ENCODE data around the gene HSD17B3.
A peak's percentile ranks its signal among the peaks of the same experiment; 100 is the strongest.
"Not testable (repeated sequence)": the region's sequence is repeated elsewhere in the genome, so short reads cannot be mapped to it uniquely, and the experiment has no call there.

Gene HSD17B3

GRCh38 chr9:96305171-96305570 lies 3.2 kb upstream of the HSD17B3 start:
- DNase-seq = no peak

DNA sequence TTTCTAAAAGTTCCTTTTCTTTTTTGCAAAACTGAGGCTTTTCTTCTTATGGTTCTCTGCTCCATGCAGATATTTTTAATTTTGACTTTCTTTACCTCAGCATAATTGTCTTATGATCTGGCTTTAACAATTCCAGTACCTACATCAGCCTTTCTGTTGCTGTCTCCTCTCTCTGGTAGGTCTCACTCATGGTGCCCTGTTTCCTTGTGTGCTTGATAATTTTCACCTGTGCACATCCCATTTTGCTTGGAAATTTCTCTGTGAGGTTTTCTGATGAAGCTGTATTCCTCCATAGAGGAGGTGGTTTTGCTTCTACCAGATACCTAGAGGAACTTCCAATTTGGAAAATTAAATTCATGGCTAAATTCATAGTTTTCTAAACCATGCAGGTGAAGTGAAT lies 2.3 kb upstream of the HSD17B3 start:
- no peak for DNase-seq

DNA sequence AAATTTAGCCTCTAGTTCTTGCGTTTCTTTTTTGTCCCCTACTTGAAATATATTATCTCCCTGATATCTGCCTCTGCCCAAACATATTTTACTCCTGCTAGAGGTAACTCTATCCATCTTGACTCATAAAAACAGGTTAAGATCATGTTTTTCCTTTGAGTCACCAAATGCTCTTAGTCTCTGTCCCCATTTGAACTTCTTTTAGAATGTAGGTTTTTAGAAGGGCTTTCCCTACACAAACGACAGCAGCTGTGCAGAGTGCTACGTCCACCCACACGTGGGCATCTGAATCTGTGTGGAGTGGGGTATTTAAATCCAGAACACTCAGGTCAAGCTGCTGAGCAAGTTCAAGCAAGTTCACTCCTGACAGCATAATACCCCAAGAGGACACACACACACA lies 2.2 kb downstream of the HSD17B3 start:
- no peak for DNase-seq

GRCh38 chr9:96294159-96294545 lies 7.8 kb downstream of the HSD17B3 start:
- DNase-seq = no peak

- no peak for DNase-seq
Observed at GRCh38 chr9:96293498-96294158, 8.3 kb downstream of the HSD17B3 start.

DNA sequence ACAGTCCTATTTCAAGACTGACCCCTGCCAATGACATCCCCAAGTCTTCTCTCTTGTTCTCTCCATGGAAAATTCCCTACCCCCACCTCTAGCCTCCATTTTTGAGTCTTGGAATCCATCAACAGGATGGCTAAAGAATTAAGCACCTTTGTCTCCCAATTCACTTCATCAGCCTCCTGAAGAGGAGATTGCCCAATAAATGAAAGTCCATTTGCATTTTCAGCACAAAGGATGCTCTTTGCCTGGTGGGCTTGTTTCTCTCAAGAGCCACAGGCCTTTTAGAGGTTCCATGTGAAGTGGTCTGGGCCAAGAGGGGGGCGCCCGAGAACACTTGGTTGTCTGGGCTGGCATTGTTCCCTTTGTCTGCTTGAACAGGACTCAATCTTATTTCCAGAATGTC lies 12.6 kb downstream of the HSD17B3 start:
- no peak for DNase-seq

DNA sequence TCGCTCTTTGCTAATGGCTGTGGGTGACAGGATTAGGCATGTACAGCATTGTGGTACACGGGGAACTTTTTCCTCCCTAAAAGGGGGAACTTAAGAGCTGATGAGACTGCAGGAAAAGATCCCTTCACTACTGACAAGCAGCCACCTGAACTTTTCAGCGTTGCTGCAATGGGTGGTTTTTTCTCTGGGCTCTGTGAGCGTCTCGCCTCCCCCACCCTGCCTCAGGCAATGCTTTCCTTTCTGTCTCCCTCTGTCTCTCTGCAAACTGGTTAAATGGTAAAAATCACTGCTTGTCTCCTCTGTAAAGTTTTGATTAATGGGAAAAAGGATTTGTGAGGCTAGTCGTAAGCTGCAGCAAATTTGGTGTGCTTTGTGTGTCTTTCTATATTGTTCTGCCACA lies 20.3 kb downstream of the HSD17B3 start:
- no peak for DNase-seq

GRCh38 chr9:96279932-96280331 lies 22.0 kb downstream of the HSD17B3 start:
- no peak for DNase-seq

GRCh38 chr9:96274939-96275338 lies 27.0 kb downstream of the HSD17B3 start:
- no peak for DNase-seq

DNA sequence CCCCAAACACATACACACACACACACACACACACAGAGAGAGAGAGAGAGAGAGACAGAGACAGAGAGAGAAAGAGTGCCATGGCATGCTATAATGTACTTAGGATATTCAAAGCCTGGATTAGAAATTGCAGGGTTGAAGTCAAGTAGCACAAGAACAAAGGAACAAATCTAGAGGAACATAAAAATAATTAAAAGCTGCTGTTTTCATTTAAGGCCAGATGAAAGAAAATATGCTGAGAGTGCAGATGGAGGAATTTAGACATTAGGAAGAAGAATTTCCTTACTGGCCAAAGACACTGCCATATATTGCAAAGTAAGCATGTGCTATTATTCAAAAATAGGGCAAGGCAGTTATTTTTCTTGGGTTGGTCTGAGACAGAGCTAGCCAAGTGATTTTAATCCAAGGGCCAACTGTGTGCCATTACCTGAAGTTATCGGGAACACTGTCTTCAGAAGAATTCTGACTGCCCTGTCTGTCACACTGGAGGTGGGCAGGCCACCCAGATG lies 31.7 kb downstream of the HSD17B3 start:
- DNase-seq = no peak

DNA sequence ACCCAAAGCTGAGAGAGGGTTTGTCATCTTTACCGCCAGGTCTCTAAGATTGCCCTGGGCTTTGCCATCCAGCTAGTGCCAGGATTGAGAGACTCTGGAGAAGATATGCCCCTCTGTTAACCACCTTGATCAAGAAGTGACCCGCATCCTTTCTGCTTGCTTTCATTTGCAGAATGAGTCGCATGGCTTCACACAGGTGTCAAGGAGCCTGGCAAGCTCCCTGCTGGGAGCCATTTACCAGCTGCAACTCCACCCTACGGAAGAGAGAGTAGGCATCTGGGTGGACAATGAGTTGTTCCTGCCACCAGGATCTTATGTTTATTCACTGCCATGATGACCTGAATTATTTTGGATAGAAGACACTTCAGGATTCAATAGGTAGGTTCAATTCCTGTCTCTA lies 43.0 kb downstream of the HSD17B3 start:
- DNase-seq = no peak

- no peak for DNase-seq
Observed at GRCh38 chr9:96256800-96257199, 45.2 kb downstream of the HSD17B3 start.

- no peak for DNase-seq
Observed at GRCh38 chr9:96255698-96256097, 46.3 kb downstream of the HSD17B3 start.

GRCh38 chr9:96253059-96253696 lies 48.8 kb downstream of the HSD17B3 start:
- DNase-seq = no peak

GRCh38 chr9:96251451-96251850 lies 50.5 kb downstream of the HSD17B3 start:
- DNase-seq = no peak

DNA sequence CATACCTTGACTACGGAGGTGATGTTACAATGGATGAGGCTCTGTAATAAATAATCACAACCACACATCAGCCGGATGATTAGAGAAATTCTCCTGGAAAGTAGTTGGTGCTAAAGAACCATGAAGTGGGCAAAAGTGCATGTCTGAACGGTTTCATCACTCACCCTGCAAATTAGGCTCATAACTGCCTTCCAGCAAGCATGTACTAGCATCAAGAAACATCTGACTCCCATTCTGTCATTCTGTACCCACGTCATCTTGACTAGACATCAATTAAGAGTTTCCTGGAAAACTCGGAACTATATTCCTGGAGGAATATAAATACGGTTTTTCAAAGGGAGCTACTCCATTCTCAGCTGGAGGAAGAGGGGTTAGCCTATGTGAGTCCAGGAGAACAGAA lies 52.2 kb downstream of the HSD17B3 start:
- no peak for DNase-seq

DNA sequence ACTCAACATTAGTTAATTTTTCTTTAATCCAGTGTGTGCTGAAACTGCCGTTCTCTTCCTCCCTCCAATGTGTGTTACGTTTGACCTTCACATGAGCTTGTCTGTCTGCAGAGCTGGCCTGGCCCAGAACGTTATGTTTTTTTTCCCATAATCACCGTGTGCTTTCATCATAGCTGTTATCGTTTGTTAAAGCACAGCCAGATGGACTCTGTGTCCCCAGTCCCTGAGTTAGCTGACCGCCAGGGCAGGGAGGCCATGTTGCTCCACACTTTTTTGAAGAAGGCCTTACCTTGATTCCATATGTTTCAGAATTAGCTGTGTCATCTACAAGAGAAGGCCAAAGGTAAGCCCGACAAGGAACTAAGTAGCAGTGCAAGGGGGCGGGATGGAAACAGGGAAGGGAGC lies 55.7 kb downstream of the HSD17B3 start:
- no peak for DNase-seq

DNA sequence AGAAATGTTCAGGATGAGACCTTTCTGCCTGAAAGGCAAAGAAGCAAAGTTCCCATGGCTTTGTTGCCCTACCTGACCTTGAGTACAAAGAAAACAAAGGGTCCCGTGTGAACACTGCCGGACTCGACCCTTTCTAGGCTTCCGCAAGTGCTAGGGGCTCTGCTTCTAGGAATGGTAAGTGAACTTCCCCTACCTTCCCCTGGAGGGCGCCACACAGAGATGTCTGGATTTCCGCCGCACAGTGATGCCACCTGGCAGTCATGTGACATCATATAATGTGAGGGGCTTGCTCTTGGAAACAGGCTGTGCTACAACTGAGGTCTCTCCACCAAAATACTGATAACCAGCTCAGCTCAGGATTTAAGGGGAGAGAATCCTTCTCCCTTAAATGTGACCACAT lies 56.6 kb downstream of the HSD17B3 start:
- DNase-seq = no peak

- no peak for DNase-seq
Observed at GRCh38 chr9:96243778-96244177, 58.2 kb downstream of the HSD17B3 start.

- no peak for DNase-seq
Observed at GRCh38 chr9:96242811-96243210, 59.2 kb downstream of the HSD17B3 start.

GRCh38 chr9:96241391-96241809 lies 60.6 kb downstream of the HSD17B3 start:
- peak; percentile 85 for DNase-seq

GRCh38 chr9:96236854-96237550 lies 65.0 kb downstream of the HSD17B3 start:
- DNase-seq = no peak

DNA sequence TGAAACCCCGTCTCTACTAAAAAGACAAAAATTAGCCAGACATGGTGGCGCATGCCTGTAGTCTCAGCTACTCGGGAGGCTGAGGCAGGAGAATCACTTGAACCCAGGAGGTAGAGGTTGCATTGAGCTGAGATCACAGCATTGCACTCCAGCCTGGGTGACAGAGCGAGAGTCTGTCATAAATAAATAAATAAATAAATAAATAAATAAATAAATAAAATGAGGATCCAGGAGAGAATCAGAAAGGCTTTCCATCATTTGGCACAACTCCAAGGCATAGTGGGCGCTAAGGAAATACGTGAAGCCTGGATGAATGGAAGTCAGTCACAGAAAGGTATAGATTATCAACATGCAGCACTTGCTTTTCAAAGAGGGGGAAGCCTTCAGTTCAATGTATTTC lies 65.6 kb downstream of the HSD17B3 start:
- not testable (repeated sequence) for DNase-seq
